SK-N-SH treated with all-trans-retinoic acid at 6 μM for 48 hours (cell line): ENCODE data around the gene HLA-G.

ENCODE experiments used
- ATAC-seq: fragments of 200-7000 bp; cut with Tn5 transposase; 3 replicates; pipeline ENCODE4 v1.9.1; 2020; ENCODE audit warnings: mild to moderate bottlenecking, moderate library complexity
- ARNTL ChIP-seq: fragments of 450-650 bp; formaldehyde crosslinking; IDR thresholded peaks from 2 replicates; pipeline ENCODE4 v1.5.0; 2020; ENCODE audit warnings: low read depth, mild to moderate bottlenecking, moderate library complexity, borderline replicate concordance
- BACH2 ChIP-seq: fragments of 250-450 bp; sonication (Bioruptor Pico); IDR thresholded peaks from 2 replicates; pipeline ENCODE4 v1.9.0; 2021; ENCODE audit warnings: mild to moderate bottlenecking, borderline replicate concordance
- CREB5 ChIP-seq: fragments of 250-450 bp; sonication (Bioruptor Pico); IDR thresholded peaks from 2 replicates; pipeline ENCODE4 v1.5.1; 2020; ENCODE audit warnings: low read depth, mild to moderate bottlenecking, moderate library complexity
- CSDC2 ChIP-seq: fragments of 250-450 bp; sonication (Bioruptor Pico); IDR thresholded peaks from 2 replicates; pipeline ENCODE4 v1.5.0; 2020; ENCODE audit warnings: mild to moderate bottlenecking, moderate library complexity
- CSRNP3 ChIP-seq: fragments of 250-450 bp; sonication (Bioruptor Pico); IDR thresholded peaks from 2 replicates; pipeline ENCODE4 v1.5.1; 2021; ENCODE audit warnings: mild to moderate bottlenecking, moderate library complexity
- ESRRG ChIP-seq: fragments of 250-450 bp; sonication (Bioruptor Pico); IDR thresholded peaks from 2 replicates; pipeline ENCODE4 v1.6.1; 2021; ENCODE audit warnings: mild to moderate bottlenecking
- GLIS3 ChIP-seq: fragments of 250-450 bp; sonication (Bioruptor Pico); IDR thresholded peaks from 2 replicates; pipeline ENCODE4 v1.5.0; 2020; ENCODE audit warnings: mild to moderate bottlenecking, moderate library complexity
- ISL1 ChIP-seq: fragments of 250-450 bp; sonication (Bioruptor Pico); IDR thresholded peaks from 2 replicates; pipeline ENCODE4 v2.1.2; 2022; ENCODE audit warnings: mild to moderate bottlenecking, moderate library complexity
- OSR1 ChIP-seq: fragments of 250-450 bp; sonication (Bioruptor Pico); IDR thresholded peaks from 2 replicates; pipeline ENCODE4 v1.8.0; 2022; ENCODE audit warnings: moderate library complexity, mild to moderate bottlenecking, inconsistent platforms
- PATZ1 ChIP-seq: fragments of 250-450 bp; sonication (Bioruptor Pico); IDR thresholded peaks from 2 replicates; pipeline ENCODE4 v1.8.0; 2020; ENCODE audit warnings: mild to moderate bottlenecking, moderate library complexity, borderline replicate concordance
- POU6F1 ChIP-seq: fragments of 250-450 bp; sonication (Bioruptor Pico); IDR thresholded peaks from 2 replicates; pipeline ENCODE4 v1.8.0; 2021; ENCODE audit warnings: low read depth, mild to moderate bottlenecking, moderate library complexity, borderline replicate concordance
- PPARA ChIP-seq: fragments of 250-450 bp; sonication (Bioruptor Pico); IDR thresholded peaks from 2 replicates; pipeline ENCODE4 v1.5.0; 2020; ENCODE audit warnings: mild to moderate bottlenecking, borderline replicate concordance
- RARB ChIP-seq: fragments of 250-450 bp; sonication (Bioruptor Pico); IDR thresholded peaks from 2 replicates; pipeline ENCODE4 v1.8.0; 2021; ENCODE audit warnings: mild to moderate bottlenecking, moderate library complexity
- SNAI2 ChIP-seq: fragments of 250-450 bp; sonication (Bioruptor Pico); IDR thresholded peaks from 2 replicates; pipeline ENCODE4 v1.5.0; 2020; ENCODE audit warnings: mild to moderate bottlenecking, moderate library complexity
- TCF4 ChIP-seq: fragments of 250-450 bp; sonication (Bioruptor Pico); IDR thresholded peaks from 2 replicates; pipeline ENCODE4 v1.8.0; 2021; ENCODE audit warnings: mild to moderate bottlenecking, moderate library complexity, borderline replicate concordance
- TOX ChIP-seq: fragments of 250-450 bp; sonication (Bioruptor Pico); IDR thresholded peaks from 2 replicates; pipeline ENCODE4 v1.8.0; 2021; ENCODE audit warnings: mild to moderate bottlenecking, moderate library complexity, borderline replicate concordance
- TSHZ2 ChIP-seq: fragments of 250-450 bp; sonication (Bioruptor Pico); IDR thresholded peaks from 2 replicates; pipeline ENCODE4 v1.5.0; 2020; ENCODE audit warnings: mild to moderate bottlenecking, moderate library complexity
- ZC3H10 ChIP-seq: fragments of 250-450 bp; sonication (Bioruptor Pico); IDR thresholded peaks from 2 replicates; pipeline ENCODE4 v1.5.1; 2021; ENCODE audit warnings: mild to moderate bottlenecking, moderate library complexity
- ZFP3 ChIP-seq: fragments of 250-450 bp; sonication (Bioruptor Pico); IDR thresholded peaks from 2 replicates; pipeline ENCODE4 v1.5.0; 2020; ENCODE audit warnings: mild to moderate bottlenecking, moderate library complexity
- ZFP30 ChIP-seq: fragments of 450-650 bp; formaldehyde crosslinking; IDR thresholded peaks from 2 replicates; pipeline ENCODE4 v1.5.0; 2022; ENCODE audit warnings: mild to moderate bottlenecking, moderate library complexity
- ZNF565 ChIP-seq: fragments of 450-650 bp; formaldehyde crosslinking; conservative IDR thresholded peaks from 2 replicates; pipeline ENCODE4 v1.5.0; 2020; ENCODE audit warnings: low read depth, mild to moderate bottlenecking, moderate library complexity
- ZNF70 ChIP-seq: fragments of 450-650 bp; formaldehyde crosslinking; IDR thresholded peaks from 2 replicates; pipeline ENCODE4 v1.5.0; 2020; ENCODE audit warnings: mild to moderate bottlenecking, moderate library complexity
- ZNF8 ChIP-seq: fragments of 450-650 bp; formaldehyde crosslinking; IDR thresholded peaks from 2 replicates; pipeline ENCODE4 v1.5.0; 2020; ENCODE audit warnings: mild to moderate bottlenecking, moderate library complexity

HLA-G gene

GRCh38 chr6:29850011-29850553 lies 22.5 kb downstream of the HLA-G start:
- TF ChIP-seq CSRNP3 (no peak), ZC3H10 (CRISPR knock-in tag) (no peak), CSDC2 (CRISPR knock-in tag) (no peak), PPARA (CRISPR knock-in tag) (no peak), ARNTL (CRISPR knock-in tag) (no peak), TOX (CRISPR knock-in tag) (no peak), SNAI2 (no peak), ZFP3 (CRISPR knock-in tag) (no peak), ZNF565 (no peak), ESRRG (no peak), TSHZ2 (CRISPR knock-in tag) (no peak), TCF4 (CRISPR knock-in tag) (no peak), BACH2 (CRISPR knock-in tag) (no peak), ZNF70 (CRISPR knock-in tag) (no peak), RARB (CRISPR knock-in tag) (no peak)
- ATAC-seq: no peak

- no peak for ATAC-seq
- TF ChIP-seq POU6F1 (no peak), SNAI2 (no peak), RARB (CRISPR knock-in tag) (no peak), ZFP3 (CRISPR knock-in tag) (no peak), GLIS3 (CRISPR knock-in tag) (no peak), ZNF8 (CRISPR knock-in tag) (no peak), CSRNP3 (no peak), ZFP30 (CRISPR knock-in tag) (no peak), OSR1 (CRISPR knock-in tag) (no peak), ZC3H10 (CRISPR knock-in tag) (no peak), PATZ1 (CRISPR knock-in tag) (no peak), CREB5 (no peak), ZNF565 (no peak), TOX (CRISPR knock-in tag) (no peak), ISL1 (CRISPR knock-in tag) (no peak), BACH2 (CRISPR knock-in tag) (no peak), PPARA (CRISPR knock-in tag) (no peak), ESRRG (no peak), TCF4 (CRISPR knock-in tag) (no peak), ZNF70 (CRISPR knock-in tag) (no peak)
These were observed 23.6 kb downstream of the HLA-G start for GRCh38 chr6:29851190-29851589.
